Measurements from ENCODE around the gene HOXB4. TPM values are rescaled to one million over a fixed set of nuclear protein-coding genes. Genes with fewer than 3 reads are reported as not detected.
A peak's percentile ranks its signal among the peaks of the same experiment; 100 is the strongest.

The HOXB4 gene
- total RNA-seq, 1 experiment from 2014 or later, result not detected

DNA sequence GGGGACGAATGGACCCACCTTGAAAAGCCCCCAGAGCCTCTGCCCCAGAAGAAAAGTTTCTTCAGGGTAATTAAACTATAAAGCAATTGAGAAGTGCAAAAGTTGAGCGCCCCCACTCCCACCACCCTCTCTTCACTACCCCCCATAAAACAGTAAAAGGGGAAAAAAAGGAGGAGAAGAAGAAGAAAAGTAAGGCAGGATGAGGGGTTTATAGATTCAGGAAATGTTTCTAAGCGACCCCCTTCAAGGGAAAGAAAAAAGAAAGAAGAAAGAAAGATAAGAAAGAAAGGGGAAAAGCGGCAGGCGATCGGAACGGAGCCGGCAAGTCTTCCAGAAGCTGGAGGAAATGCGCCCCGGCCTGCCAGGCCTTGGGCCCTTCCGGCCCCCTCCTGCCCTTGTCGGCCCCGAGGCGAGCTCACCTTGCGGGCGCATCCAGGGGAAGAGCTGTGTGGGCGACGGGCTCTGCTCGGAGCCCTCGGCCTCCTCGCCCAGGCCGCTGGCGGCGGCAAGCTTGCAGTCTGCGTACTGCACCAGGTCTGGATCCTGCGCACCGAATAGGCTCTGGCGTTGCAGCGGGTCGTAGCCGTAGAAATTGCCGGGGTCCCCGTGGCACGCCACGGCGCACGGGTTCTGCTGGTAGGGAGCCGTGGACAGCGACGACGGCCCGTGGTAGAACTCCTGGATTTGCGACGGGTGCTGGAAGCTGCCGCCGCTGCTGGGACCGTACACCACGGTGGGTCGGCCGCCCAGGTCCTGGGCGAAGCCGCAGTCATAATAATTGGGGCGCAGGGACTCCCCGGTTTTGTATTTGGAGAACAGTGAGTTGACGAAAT, 35.9 kb upstream of the HOXB4 start:
- H2BK20ac ChIP-seq (ENCODE audit: low read depth, low read length, poor library complexity, severe bottlenecking), result no peak overlapping the region
- no peaks in the 10 kb centered on the region for H3K79me2 ChIP-seq (ENCODE audit: insufficient read depth, low read length)
- peak; percentile 78 for DNase-seq
- peaks cover 100% of the 10 kb centered on the region for H3K27me3 Mint-ChIP-seq (ENCODE audit: low read depth)
- no peak overlapping the region for H4K91ac ChIP-seq (ENCODE audit: insufficient read length, low read depth, low read length)
- no peak overlapping the region for H2BK12ac ChIP-seq (ENCODE audit: insufficient read length, low read depth, low read length)
- TF ChIP-seq, protein P1, sequence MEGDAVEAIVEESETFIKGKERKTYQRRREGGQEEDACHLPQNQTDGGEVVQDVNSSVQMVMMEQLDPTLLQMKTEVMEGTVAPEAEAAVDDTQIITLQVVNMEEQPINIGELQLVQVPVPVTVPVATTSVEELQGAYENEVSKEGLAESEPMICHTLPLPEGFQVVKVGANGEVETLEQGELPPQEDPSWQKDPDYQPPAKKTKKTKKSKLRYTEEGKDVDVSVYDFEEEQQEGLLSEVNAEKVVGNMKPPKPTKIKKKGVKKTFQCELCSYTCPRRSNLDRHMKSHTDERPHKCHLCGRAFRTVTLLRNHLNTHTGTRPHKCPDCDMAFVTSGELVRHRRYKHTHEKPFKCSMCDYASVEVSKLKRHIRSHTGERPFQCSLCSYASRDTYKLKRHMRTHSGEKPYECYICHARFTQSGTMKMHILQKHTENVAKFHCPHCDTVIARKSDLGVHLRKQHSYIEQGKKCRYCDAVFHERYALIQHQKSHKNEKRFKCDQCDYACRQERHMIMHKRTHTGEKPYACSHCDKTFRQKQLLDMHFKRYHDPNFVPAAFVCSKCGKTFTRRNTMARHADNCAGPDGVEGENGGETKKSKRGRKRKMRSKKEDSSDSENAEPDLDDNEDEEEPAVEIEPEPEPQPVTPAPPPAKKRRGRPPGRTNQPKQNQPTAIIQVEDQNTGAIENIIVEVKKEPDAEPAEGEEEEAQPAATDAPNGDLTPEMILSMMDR (conservative IDR thresholded peaks at IDR 0.05), result no peak
- peaks cover 5% of the 10 kb centered on the region for H3K23me2 ChIP-seq (ENCODE audit: insufficient read length, low read depth, low read length, poor library complexity, severe bottlenecking)
- H2AFZ ChIP-seq (ENCODE audit: low read length), result no peak overlapping the region
- H4K20me1 ChIP-seq (ENCODE audit: control insufficient read depth, insufficient read depth, insufficient read length), result no peaks in the 10 kb centered on the region
- no peak overlapping the region for H4K5ac ChIP-seq (ENCODE audit: insufficient read length, low read depth, low read length)
- WGBS (ENCODE audit: extremely low coverage, insufficient read length, low lambda C conversion rate), result no CpG with 5 or more reads among the region's 55 CpGs
- no peak overlapping the region for H2BK5ac ChIP-seq (ENCODE audit: insufficient read length, low read length)
- H3K4me1 ChIP-seq (ENCODE audit: insufficient read depth, low read length), result no peaks in the 10 kb centered on the region
- no peak overlapping the region for H2BK120ac ChIP-seq (ENCODE audit: low read depth, low read length, poor library complexity, severe bottlenecking)
- no peak overlapping the region for H3K27ac Mint-ChIP-seq
- H3K4me2 ChIP-seq (ENCODE audit: insufficient read depth, insufficient read length, low read length), result no peak overlapping the region
- peaks cover 7 to 22% of the 10 kb centered on the region in 2 experiments; a peak in 4 of 5 replicates for H3K9me3 Mint-ChIP-seq
- no peak overlapping the region for H3K27ac ChIP-seq (ENCODE audit: insufficient read length, low read depth, low read length)
- H3K14ac ChIP-seq (ENCODE audit: insufficient read depth, low read length), result no peak overlapping the region
- no peak overlapping the region for H3T11ph ChIP-seq (ENCODE audit: low read length)
- no peak overlapping the region for H4K8ac ChIP-seq (replicated peaks; ENCODE audit: insufficient read length, low read depth, low read length)
- H3K4me3 Mint-ChIP-seq, result peak overlapping the region in 1 of 2 experiments; percentile 17; a peak in 1 of 5 replicates
- no peak overlapping the region for H3K4ac ChIP-seq (ENCODE audit: low read depth, low read length)
- H3K23ac ChIP-seq (ENCODE audit: insufficient read length, low read depth, low read length), result no peak overlapping the region
- no peak overlapping the region for H2AK5ac ChIP-seq (ENCODE audit: insufficient read length, low read length)
- H2BK15ac ChIP-seq (ENCODE audit: low read depth, low read length), result peak overlapping the region; percentile 53; the same call in 1 of the 2 replicates
- peaks cover 12 to 33% of the 10 kb centered on the region in 2 experiments for H3K4me1 Mint-ChIP-seq
- H3K18ac ChIP-seq (ENCODE audit: insufficient read length, low read depth, low read length), result no peak overlapping the region
- no peaks in the 10 kb centered on the region for H3K9me3 ChIP-seq (ENCODE audit: control insufficient read depth, low read depth, low read length)
- no peaks in the 10 kb centered on the region; a peak in 1 of 7 replicates for H3K36me3 Mint-ChIP-seq (ENCODE audit: insufficient read depth in 1 of 3, low read depth in 3 of 3)
- no peaks in the 10 kb centered on the region for H3K79me1 ChIP-seq (ENCODE audit: insufficient read depth, low read depth, low read length, poor library complexity, severe bottlenecking)
- H3K27me3 ChIP-seq (ENCODE audit: insufficient read depth, low read length), result peaks cover 97% of the 10 kb centered on the region
- H3K9ac ChIP-seq (ENCODE audit: extremely low read depth, insufficient read length, low read length), result no peak overlapping the region
- H3K56ac ChIP-seq (ENCODE audit: insufficient read length, low read depth, low read length), result no peak overlapping the region

Data from H9 (cell line).